HG03460 (cell line): ENCODE data around the gene CD19.
"Not testable (repeated sequence)": the region's sequence is repeated elsewhere in the genome, so short reads cannot be mapped to it uniquely, and the experiment has no call there.

ENCODE experiments used
- ATAC-seq: cut with Tn5 transposase; IDR thresholded peaks from one replicate; pipeline ENCODE4 v1.9.1; 2021; ENCODE audit not compliant: unreplicated experiment

The CD19 gene

DNA sequence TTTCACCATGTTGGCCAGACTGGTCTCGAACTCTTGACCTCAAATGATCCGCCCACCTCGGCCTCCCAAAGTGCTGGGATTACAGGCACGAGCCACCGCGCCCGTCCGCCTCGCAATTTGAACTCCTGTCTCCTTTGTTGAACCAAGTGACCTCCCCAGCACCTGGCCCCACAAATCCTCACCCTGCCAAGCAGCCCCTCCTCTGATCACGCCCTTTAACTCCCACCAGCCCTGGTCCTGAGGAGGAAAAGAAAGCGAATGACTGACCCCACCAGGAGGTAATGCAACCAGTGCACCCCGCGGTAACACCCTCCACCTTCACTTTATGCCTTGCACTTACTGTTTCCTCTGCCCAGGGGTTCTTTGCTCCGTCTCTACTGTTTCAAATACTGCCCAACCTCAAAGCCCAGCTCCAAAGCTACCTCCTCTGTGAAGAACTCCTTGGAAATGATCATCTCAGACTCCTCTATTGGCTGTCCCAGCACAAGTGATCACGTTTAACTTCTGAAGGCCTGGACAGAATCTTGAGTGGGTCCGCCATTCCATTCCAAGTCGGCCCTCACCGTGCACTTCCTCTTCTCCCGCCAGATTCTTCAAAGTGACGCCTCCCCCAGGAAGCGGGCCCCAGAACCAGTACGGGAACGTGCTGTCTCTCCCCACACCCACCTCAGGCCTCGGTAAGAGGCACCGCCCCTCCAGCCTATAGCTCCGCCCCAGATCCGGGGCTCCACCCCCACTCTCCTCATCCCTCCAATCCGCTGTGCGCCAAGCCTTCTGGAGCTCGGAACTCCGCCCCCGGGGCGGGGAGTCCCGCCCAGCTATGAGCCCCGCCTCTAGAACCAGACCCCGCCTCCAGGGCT, 4.4 kb downstream of the CD19 start:
- peak; percentile 73 for ATAC-seq

DNA sequence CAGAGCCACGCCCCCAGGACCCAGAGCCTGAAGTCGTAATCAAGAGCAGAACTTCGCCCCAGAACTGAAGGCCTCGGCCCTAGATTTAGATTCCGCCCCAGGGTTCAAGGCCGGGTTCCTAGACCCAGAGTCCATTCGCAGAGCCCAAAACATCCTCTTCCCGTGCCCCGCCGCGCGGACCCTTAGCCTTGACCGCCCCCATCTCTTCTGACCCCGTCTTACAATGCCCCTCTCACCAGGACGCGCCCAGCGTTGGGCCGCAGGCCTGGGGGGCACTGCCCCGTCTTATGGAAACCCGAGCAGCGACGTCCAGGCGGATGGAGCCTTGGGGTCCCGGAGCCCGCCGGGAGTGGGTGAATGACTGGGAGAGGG, 5.0 kb downstream of the CD19 start:
- no peak for ATAC-seq

DNA sequence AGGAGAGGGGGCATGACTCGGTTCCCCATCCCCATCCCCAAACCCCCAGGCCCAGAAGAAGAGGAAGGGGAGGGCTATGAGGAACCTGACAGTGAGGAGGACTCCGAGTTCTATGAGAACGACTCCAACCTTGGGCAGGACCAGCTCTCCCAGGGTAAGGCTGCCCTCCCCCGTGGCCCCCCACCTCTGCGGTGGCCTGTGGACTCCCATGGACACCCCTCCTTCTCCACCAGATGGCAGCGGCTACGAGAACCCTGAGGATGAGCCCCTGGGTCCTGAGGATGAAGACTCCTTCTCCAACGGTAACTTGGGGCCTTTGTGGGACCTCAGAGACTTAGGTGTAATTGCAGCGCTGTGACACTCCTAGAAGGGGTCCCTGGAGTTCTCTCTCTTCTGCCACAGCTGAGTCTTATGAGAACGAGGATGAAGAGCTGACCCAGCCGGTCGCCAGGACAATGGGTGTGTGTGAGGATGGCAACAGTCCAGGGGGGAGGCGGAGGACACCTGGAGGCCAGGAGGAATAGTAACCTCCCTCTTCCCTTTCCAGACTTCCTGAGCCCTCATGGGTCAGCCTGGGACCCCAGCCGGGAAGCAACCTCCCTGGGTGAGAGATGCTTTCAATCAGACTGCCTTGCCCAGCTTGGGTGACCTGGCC, 5.6 kb downstream of the CD19 start:
- ATAC-seq = no peak

DNA sequence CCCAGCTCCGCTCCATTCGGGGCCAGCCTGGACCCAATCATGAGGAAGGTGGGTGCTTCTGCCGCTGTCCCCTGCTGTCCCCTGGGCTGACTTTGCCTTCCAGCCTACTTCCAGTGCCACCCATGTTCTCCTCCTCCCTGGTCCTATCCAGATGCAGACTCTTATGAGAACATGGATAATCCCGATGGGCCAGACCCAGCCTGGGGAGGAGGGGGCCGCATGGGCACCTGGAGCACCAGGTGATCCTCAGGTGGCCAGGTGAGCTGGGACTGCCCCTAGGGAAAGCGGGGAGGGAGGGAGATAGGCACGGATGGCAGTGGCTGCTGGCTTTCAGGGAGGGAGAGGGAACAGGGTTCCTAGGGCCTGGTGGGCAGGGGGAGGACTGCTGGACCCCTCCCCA, 7.0 kb downstream of the CD19 start:
- ATAC-seq = no peak

DNA sequence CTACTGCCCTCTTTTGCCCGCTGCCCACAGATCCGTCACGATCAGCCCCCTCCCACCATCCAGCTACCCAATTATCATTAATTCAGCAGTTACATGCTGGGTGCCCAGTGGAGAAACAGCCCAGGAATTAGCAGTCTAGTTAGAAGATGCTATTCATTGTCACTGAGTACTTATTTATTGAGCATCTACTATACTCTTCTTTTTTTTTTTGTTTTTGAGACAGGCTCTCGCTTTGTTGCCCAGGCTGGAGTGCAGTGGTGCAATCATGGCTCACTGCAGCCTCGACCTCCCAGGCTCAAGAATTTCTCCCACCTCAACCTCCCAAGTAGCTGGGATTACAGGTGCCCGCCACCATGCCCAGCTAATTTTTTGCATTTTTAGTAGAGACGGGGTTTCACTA, 8.1 kb downstream of the CD19 start:
- ATAC-seq = not testable (repeated sequence)

DNA sequence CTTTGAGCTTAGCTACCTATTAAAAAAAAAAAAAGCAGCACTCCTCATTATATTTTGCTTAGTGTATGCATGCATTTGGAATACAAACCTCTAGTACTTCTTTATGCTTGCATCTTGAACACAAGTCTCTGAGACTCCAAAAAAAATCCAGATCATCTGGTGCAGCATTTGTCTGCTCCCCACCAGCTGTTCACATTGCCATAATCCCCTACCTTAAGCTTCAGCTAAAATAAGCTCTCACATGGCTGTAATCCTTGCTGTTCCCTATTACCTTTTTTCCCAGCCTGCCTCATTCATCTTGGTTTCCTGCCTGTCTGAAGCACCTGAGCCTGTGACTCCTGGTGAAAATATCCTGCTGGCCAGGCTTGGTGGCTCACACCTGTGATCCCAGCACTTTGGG, 11.5 kb downstream of the CD19 start:
- ATAC-seq = no peak

DNA sequence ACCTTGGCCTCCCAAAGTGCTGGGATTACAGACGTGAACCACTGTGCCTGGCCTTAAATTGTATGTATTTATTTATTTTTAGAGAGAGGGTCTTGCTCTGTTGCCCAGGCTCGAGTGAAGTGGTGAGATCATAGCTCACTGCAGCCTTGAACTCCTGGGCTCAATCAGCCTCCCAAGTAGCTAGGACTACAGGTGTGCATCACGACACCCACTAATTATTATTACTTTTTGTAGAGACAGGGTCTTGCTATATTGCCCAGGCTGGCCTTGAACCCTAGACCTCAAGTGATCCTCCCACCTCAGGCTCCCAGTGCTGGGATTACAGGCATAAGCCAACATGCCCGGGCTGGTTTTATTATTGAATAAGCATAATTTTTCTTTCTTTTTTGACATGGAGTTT, 14.9 kb downstream of the CD19 start:
- ATAC-seq = no peak

DNA sequence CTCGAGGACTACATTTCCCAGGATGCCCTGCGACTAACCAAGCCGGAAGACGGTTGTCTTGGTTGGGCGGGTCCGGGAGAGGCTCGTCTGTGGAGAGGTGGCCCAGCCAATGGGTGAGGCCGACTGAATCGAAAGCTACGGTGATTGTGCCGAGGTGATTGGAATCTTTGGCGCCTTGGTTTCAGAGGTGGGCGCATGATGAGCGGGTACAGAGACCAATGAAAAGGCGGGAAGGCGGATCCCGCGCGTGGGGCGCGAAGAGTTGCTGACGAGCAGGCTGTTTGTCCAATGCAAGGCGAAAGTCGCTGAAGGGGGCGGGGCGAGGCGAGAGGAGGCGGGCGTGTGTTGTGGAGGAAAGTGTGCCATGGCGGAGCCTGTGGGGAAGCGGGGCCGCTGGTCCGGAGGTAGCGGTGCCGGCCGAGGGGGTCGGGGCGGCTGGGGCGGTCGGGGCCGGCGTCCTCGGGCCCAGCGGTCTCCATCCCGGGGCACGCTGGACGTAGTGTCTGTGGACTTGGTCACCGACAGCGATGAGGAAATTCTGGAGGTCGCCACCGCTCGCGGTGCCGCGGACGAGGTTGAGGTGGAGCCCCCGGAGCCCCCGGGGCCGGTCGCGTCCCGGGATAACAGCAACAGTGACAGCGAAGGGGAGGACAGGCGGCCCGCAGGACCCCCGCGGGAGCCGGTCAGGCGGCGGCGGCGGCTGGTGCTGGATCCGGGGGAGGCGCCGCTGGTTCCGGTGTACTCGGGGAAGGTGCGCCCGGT, 19.1 kb downstream of the CD19 start, which contains the start of gene NFATC2IP:
TSS of gene NFATC2IP (plus strand) at position 290 of the 762 bp plus-strand sequence. CDS start at position 365, 75 bp downstream.
- peak; percentile 79 for ATAC-seq

DNA sequence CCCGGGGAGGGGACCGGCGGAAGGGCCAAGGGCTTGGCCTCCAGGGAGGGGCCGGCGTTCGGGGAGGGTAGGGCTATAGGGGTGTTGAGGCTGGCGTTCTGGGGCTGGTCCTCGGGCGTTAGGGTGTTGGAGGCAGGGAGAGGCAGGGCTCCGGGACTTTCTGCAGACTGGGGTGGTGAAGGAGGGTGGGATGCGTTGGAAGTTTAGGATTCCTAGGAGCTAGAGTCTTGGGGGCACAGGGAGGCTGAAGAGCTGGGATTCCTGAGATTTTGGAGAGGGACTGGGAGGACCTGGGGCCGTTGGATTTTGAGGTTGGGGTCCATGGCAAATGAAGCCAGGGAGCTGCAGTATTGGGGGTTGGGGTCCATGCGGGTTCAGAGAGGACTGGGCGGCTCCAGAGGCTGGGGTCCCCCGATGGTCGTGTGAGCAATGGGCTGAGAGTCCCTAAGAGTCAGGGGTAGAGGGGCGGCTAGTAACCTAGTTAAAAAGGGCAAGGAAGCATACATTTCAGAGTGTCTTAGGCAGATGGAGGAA, 19.7 kb downstream of the CD19 start:
- ATAC-seq = peak; percentile 31

DNA sequence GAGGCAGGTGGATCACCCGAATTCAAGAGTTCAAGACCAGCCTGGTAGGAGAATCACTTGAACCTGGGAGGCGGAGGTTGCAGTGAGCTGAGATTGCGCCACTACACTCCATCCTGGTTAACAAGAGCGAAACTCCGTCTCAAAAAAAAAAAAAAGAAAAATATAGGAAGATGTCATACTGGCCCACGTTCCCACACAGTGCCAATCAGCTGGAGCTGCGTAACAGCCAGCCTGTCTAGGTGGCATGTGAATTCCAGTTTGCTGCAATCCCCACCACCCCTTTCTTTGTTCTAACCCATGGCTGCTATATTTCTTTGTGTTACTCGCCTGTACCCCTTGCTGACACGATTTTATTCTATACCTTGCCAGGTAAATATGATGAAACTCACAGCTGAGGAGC, 26.4 kb downstream of the CD19 start:
- no peak for ATAC-seq

DNA sequence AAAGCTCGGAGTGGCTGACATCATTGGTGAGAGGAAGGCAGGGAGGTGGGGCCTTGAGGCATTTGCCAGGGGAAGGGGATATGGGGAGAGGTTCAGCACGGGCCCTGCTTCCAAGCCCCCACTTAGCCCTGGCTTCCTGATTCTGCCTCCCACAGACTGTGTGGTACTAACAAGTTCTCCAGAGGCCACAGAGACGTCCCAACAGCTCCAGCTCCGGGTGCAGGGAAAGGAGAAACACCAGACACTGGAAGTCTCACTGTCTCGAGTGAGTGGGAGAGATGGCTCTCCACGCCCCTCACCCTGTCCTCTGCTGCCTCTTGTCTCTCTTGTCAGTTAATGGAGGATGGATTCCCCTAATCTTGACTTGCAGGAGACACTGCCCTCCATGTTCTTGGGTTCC, 27.1 kb downstream of the CD19 start:
- no peak for ATAC-seq

DNA sequence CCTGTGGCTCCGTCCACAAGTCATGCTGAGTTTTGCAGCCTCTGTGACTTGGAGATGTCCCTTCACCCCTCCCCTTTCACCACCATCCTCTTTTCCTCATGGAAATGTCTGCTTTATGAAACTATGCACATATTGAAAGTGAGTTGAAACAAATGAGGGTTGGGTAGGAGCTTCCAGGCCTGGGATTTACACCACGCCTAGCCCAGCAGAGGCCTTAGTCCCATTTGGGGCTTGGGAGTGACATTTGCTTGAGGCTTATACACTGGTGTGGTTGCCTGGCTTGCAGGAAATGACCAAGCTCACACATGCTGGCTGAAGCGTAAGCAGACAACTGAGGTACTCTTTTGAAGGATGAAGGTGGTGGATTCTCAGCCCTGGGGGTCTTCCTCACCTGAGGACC, 32.3 kb downstream of the CD19 start:
- no peak for ATAC-seq

DNA sequence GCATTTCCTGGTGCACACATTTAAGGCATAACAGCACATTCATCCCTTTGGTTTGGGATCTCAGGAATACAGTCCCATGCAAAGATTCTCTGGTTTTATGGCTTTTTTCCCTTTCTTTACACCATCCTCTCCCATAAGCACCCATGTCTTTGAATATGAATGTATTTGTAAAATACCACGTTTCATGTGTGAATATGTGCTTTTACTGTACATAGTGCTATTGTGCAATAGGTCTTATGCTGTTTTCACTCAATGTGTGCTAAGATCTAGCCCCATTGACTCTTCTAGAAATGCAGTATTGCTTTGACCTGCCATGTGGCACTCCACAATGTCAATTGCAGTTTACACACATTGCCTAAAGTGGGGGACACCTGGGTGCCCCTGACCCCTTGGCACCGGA, 32.7 kb downstream of the CD19 start:
- ATAC-seq = no peak

DNA sequence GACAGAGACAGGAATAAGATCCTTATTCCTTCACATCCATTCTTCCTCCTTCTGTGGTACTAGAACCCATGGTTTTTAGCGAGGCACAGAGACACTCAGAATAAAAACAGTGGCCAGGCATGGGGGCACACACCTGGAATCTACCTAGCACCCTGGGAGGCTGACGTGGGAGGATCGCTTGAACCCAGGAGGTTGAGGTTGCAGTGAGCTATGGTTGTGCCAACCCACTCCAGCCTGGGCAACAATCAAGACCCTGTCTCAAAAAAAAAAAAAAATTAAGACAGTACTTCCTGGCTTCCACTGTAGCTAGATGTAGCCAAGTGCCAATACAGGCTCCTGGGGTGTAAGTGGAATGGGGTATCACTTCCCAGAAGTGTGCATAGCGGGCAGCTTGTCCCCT, 35.4 kb downstream of the CD19 start:
- ATAC-seq = no peak

DNA sequence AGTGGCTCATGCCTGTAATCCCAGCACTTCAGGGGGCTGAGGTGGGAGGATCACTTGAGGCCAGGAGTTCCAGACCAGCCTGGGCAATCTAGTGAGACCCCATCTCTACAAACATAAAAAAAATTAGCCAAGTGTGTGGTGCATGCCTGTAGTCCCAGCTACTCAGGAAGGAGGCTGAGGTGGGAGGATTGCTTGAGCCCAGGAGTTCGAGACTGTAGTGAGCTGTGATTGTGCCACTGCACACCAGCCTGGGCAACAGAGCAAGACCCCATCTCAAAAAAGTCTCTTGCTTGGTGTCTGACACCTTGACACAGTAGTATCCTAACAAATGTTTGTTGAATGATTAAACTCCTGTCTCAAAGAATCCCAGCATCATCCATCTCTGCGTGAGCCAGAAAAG, 37.9 kb downstream of the CD19 start:
- ATAC-seq = not testable (repeated sequence)

DNA sequence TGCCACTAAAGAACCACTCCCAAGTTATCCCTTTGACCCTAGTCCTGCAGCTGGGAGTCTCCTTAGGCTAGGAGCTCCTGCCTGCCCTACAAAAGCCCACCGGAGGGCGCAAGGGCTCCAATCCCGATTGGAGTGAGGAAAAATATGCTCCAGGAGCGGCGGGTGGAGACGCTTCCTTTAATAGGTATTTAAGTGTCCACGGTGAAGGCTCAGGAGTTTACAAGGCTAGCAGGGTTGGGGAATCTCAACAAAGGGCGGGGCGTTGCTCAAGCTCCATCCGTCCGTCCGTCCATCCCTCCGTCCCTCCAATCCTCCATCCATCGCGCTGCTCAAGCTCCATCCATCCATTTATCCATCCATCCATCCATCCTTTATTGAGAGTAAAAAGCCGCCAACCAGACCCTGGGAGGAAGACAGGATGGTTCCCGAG, 42.3 kb downstream of the CD19 start:
- ATAC-seq = peak; percentile 22

DNA sequence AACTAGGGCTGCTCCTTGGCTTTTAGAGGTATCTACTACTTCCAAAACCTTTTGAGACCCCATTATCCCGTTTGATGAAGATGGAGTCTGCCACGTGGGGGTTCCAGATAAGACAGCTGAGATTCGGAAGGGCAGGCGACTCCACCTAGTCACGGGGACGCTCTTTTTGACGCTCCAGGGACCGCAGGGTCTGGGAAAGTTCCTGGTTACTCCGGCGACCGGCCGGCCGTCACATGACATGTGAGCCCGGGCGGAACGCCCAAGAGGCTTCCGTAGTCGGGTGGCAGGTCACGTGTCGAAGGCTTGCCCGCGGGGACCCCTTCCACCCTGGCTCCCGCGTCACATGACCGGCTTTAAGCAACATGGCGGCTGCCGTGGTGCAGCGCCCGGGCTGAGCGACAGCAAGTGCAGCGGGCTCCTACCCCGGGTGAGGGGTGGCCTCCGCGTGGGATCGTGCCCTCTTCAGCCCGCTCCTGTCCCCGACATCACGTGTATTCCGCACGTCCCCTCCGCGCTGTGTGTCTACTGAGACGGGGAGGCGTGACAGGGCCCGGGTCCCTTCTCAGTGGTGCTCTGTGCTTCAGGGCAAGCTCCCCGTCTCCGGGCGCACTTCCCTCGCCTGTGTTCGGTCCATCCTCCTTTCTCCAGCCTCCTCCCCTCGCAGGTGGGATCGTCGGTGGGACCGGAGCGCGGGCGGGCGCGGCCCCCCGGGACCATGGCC, 42.8 kb downstream of the CD19 start, which contains the start of gene SPNS1:
TSS of gene SPNS1 (plus strand) at position 342 of the 721 bp plus-strand sequence. CDS start at position 716, 374 bp downstream.
- peak; percentile 80 for ATAC-seq

DNA sequence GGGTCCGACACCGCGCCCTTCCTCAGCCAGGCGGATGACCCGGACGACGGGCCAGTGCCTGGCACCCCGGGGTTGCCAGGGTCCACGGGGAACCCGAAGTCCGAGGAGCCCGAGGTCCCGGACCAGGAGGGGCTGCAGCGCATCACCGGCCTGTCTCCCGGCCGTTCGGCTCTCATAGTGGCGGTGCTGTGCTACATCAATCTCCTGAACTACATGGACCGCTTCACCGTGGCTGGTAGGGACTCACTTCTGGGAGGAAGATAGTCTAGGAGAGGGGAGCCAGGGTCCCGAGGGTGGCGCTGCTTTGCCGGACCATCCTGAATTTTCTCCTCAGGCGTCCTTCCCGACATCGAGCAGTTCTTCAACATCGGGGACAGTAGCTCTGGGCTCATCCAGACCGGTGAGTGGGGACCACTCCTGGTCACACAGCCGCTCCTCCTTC, 43.4 kb downstream of the CD19 start:
- ATAC-seq = no peak

DNA sequence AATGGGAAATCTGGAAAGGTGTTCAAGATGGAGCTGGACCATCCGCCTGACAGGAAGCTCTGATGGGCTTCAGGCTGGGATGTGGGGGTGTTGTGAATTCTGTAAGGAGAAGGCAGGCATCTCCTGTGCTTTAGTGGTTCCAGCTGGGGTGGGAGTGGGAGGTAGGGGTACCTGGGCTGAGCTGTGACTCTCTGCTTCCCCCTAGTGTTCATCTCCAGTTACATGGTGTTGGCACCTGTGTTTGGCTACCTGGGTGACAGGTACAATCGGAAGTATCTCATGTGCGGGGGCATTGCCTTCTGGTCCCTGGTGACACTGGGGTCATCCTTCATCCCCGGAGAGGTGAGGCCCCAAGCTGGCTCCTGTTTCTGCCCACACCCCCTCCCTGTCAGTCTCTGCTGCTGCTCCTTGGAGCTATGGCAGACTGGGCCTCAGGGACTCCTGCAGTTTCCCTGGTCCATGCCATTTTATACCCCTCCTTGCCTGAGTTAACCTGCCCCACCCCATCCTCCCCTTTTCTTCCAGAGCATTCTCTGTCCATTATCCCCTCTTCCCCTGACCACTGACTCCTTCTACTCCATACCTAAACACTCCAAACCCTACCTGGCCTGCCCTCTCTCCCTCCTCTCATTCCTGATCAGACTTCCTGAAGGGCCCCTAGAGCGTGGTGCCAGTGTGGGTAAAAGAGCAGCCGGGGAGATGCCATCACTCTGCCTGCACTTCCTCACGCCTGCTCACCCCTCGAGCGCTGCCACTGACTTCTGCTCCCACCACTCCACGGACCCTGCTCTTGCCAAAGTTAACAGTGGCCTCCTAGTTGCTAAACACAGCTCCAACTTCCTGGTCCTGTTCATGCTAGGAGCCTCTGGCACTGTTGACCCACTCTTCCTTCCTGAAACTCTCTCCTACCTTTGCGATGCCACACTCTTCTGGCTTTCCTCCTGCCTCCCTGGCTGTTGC, 46.2 kb downstream of the CD19 start:
- no peak for ATAC-seq
